Measurements from ENCODE around the gene SUPT20HL1.
"Not testable (repeated sequence)": the region's sequence is repeated elsewhere in the genome, so short reads cannot be mapped to it uniquely, and the experiment has no call there.

Gene SUPT20HL1

GRCh38 chrX:24363432-24364181 lies 3.2 kb downstream of the SUPT20HL1 start:
- not testable (repeated sequence) for DNase-seq (ENCODE audit: low read depth in 2 of 3, low spot score in 1 of 3)

GRCh38 chrX:24364326-24364725 lies 3.9 kb downstream of the SUPT20HL1 start:
- no peak for DNase-seq (ENCODE audit: low read depth in 2 of 3, low spot score in 1 of 3)

GRCh38 chrX:24364851-24365538 lies 4.6 kb downstream of the SUPT20HL1 start:
- no peak for DNase-seq (ENCODE audit: low read depth in 2 of 3, low spot score in 1 of 3)

GRCh38 chrX:24366762-24367400 lies 6.4 kb downstream of the SUPT20HL1 start:
- DNase-seq (ENCODE audit: low read depth in 2 of 3, low spot score in 1 of 3), result not testable (repeated sequence)

GRCh38 chrX:24369816-24370215 lies 9.4 kb downstream of the SUPT20HL1 start:
- no peak for DNase-seq (ENCODE audit: low read depth in 2 of 3, low spot score in 1 of 3)

- peak; percentile 17 to 74 (median 42) for DNase-seq (ENCODE audit: low read depth in 2 of 3, low spot score in 1 of 3)
Observed at GRCh38 chrX:24371391-24371972, 11.0 kb downstream of the SUPT20HL1 start.

GRCh38 chrX:24372021-24372763 lies 11.8 kb downstream of the SUPT20HL1 start:
- DNase-seq (ENCODE audit: low read depth in 2 of 3, low spot score in 1 of 3), result no peak

GRCh38 chrX:24375600-24376131 lies 15.2 kb downstream of the SUPT20HL1 start:
- DNase-seq (ENCODE audit: low read depth in 2 of 3, low spot score in 1 of 3), result no peak

- no peak for DNase-seq (ENCODE audit: low read depth in 2 of 3, low spot score in 1 of 3)
Observed at GRCh38 chrX:24376403-24376802, 16.0 kb downstream of the SUPT20HL1 start.

- DNase-seq (ENCODE audit: low read depth in 2 of 3, low spot score in 1 of 3), result no peak
Observed at GRCh38 chrX:24377195-24377594, 16.8 kb downstream of the SUPT20HL1 start.

- no peak for DNase-seq (ENCODE audit: low read depth in 2 of 3, low spot score in 1 of 3)
Observed at GRCh38 chrX:24377911-24378468, 17.6 kb downstream of the SUPT20HL1 start.

GRCh38 chrX:24378706-24379105 lies 18.3 kb downstream of the SUPT20HL1 start:
- no peak for DNase-seq (ENCODE audit: low read depth in 2 of 3, low spot score in 1 of 3)

GRCh38 chrX:24380262-24381187 lies 20.1 kb downstream of the SUPT20HL1 start:
- no peak for DNase-seq (ENCODE audit: low read depth in 2 of 3, low spot score in 1 of 3)

GRCh38 chrX:24382315-24382714 lies 21.9 kb downstream of the SUPT20HL1 start:
- not testable (repeated sequence) for DNase-seq (ENCODE audit: low read depth in 2 of 3, low spot score in 1 of 3)

GRCh38 chrX:24387724-24388123 lies 27.3 kb downstream of the SUPT20HL1 start:
- no peak for DNase-seq (ENCODE audit: low read depth in 2 of 3, low spot score in 1 of 3)

- DNase-seq (ENCODE audit: low read depth in 2 of 3, low spot score in 1 of 3), result no peak
Observed at GRCh38 chrX:24391389-24391788, 30.9 kb downstream of the SUPT20HL1 start.

- no peak for DNase-seq (ENCODE audit: low read depth in 2 of 3, low spot score in 1 of 3)
Observed at GRCh38 chrX:24391843-24392242, 31.4 kb downstream of the SUPT20HL1 start.

GRCh38 chrX:24392709-24393108 lies 32.3 kb downstream of the SUPT20HL1 start:
- no peak for DNase-seq (ENCODE audit: low read depth in 2 of 3, low spot score in 1 of 3)

GRCh38 chrX:24395775-24396174 lies 35.3 kb downstream of the SUPT20HL1 start:
- DNase-seq (ENCODE audit: low read depth in 2 of 3, low spot score in 1 of 3), result peak in 2 of 3 donors; percentile 3 to 73
